HEK293T (cell line): ENCODE measurements around the gene TCEAL8.
"Not testable (repeated sequence)": the region's sequence is repeated elsewhere in the genome, so short reads cannot be mapped to it uniquely, and the experiment has no call there.

Source experiments
- CTCF ChIA-PET: fragments of 350-600 bp; formaldehyde crosslinking; extraction: SDS; loops from one replicate; lab custom pipeline; 2021; ENCODE audit warnings: antibody characterized with exemption, inconsistent platforms; lab: Yijun Ruan, JAX
- POLR2A ChIA-PET: fragments of 350-600 bp; formaldehyde crosslinking; extraction: SDS; loops from one replicate; lab custom pipeline; 2020; ENCODE audit warnings: antibody characterized with exemption, inconsistent platforms; lab: Yijun Ruan, JAX
- DNase-seq: peaks from one replicate; pipeline ENCODE4 v3.0.0; 2012; ENCODE audit warnings: mixed read lengths; ENCODE audit errors: extremely low spot score
- ARNT ChIP-seq: fragments of 450-650 bp; IDR thresholded peaks from 2 replicates; pipeline ENCODE4 v1.6.1; 2017; ENCODE audit warnings: mild to moderate bottlenecking
- BHLHE40 ChIP-seq: fragments of 450-650 bp; IDR thresholded peaks from 2 replicates; pipeline ENCODE4 v1.6.1; 2016; ENCODE audit warnings: mild to moderate bottlenecking, moderate library complexity, borderline replicate concordance
- CTBP1 ChIP-seq: fragments of 450-650 bp; IDR thresholded peaks from 2 replicates; pipeline ENCODE4 v1.6.1; 2016; ENCODE audit warnings: borderline replicate concordance
- ELF4 ChIP-seq: fragments of 450-650 bp; IDR thresholded peaks from 2 replicates; pipeline ENCODE4 v1.6.1; 2017; ENCODE audit warnings: antibody characterized with exemption
- FOXA1 ChIP-seq: fragments of 450-650 bp; IDR thresholded peaks from 2 replicates; pipeline ENCODE4 v1.6.1; 2016; ENCODE audit warnings: mild to moderate bottlenecking
- FOXK2 ChIP-seq: fragments of 450-650 bp; IDR thresholded peaks from 2 replicates; pipeline ENCODE4 v1.6.1; 2016; ENCODE audit warnings: mild to moderate bottlenecking
- FOXM1 ChIP-seq: fragments of 450-650 bp; IDR thresholded peaks from 2 replicates; pipeline ENCODE4 v1.6.1; 2017; ENCODE audit warnings: mild to moderate bottlenecking, borderline replicate concordance
- HDGF ChIP-seq: fragments of 450-650 bp; IDR thresholded peaks from 2 replicates; pipeline ENCODE4 v1.6.1; 2017; ENCODE audit warnings: antibody characterized with exemption, borderline replicate concordance
- L3MBTL2 ChIP-seq: fragments of 450-650 bp; conservative IDR thresholded peaks from 2 replicates; pipeline ENCODE4 v1.6.1; 2016; ENCODE audit warnings: mild to moderate bottlenecking
- LEF1 ChIP-seq: fragments of 450-650 bp; IDR thresholded peaks from 2 replicates; pipeline ENCODE4 v1.6.1; 2017; ENCODE audit warnings: mild to moderate bottlenecking, borderline replicate concordance
- NFRKB ChIP-seq: fragments of 450-650 bp; IDR thresholded peaks from 2 replicates; pipeline ENCODE4 v1.6.1; 2016; ENCODE audit warnings: mild to moderate bottlenecking, moderate library complexity
- PKNOX1 ChIP-seq: fragments of 450-650 bp; IDR thresholded peaks from 2 replicates; pipeline ENCODE4 v1.6.1; 2016
- SP1 ChIP-seq: fragments of 450-650 bp; IDR thresholded peaks from 2 replicates; pipeline ENCODE4 v1.6.1; 2017
- SUZ12 ChIP-seq: fragments of 450-650 bp; IDR thresholded peaks from 2 replicates; pipeline ENCODE4 v1.6.1; 2016; ENCODE audit warnings: mild to moderate bottlenecking
- TARDBP ChIP-seq: fragments of 450-650 bp; IDR thresholded peaks from 2 replicates; pipeline ENCODE4 v1.6.1; 2016
- ZNF384 ChIP-seq: fragments of 450-650 bp; IDR thresholded peaks from 2 replicates; pipeline ENCODE4 v1.6.1; 2016

Gene TCEAL8

GRCh38 chrX:103253608-103254007 lies 1.3 kb downstream of the TCEAL8 start:
- POLR2A ChIA-PET, result interaction anchor here (0.6 to 3.0 kb wide), 7 partner anchors 17 to 211 kb away, joined by 3 to 18 read pairs (median 4); no protein-coding TSS in a partner anchor
- no peak for DNase-seq
- no peak for TF ChIP-seq SP1
- no peak for TF ChIP-seq FOXK2
- TF ChIP-seq ARNT, result no peak
- TF ChIP-seq FOXA1, result no peak
- no peak for TF ChIP-seq NFRKB
- no peak for TF ChIP-seq ELF4
- CTCF ChIA-PET, result interaction anchor here (0.9 kb wide), 1 partner anchor 210 kb away, joined by 6 read pairs; no protein-coding TSS in a partner anchor

GRCh38 chrX:103250977-103251376 lies 4.0 kb downstream of the TCEAL8 start:
- ChIA-PET POLR2A (no interaction called here), CTCF (no interaction called here)
- TF ChIP-seq L3MBTL2 (no peak), SUZ12 (no peak), BHLHE40 (no peak), ARNT (no peak), FOXM1 (no peak), SP1 (no peak), CTBP1 (no peak), ZNF384 (no peak), HDGF (no peak), ELF4 (no peak)
- no peak for DNase-seq

GRCh38 chrX:103249805-103250204 lies 5.2 kb downstream of the TCEAL8 start:
- no peak for DNase-seq
- CTCF ChIA-PET, result interaction anchor here (1.3 to 2.2 kb wide), 2 partner anchors 39 to 298 kb away, joined by 6 to 8 read pairs; no protein-coding TSS in a partner anchor
- POLR2A ChIA-PET, result no interaction called here
- TF ChIP-seq CTBP1 (no peak), FOXM1 (no peak), TARDBP (no peak), ARNT (no peak), NFRKB (no peak), ELF4 (no peak), BHLHE40 (no peak), SP1 (no peak), ZNF384 (no peak), PKNOX1 (no peak), L3MBTL2 (no peak), FOXK2 (no peak), FOXA1 (no peak), LEF1 (no peak), HDGF (no peak), SUZ12 (no peak)

GRCh38 chrX:103248553-103248952 lies 6.4 kb downstream of the TCEAL8 start:
- no peak for TF ChIP-seq FOXA1
- TF ChIP-seq SUZ12, result no peak
- TF ChIP-seq FOXK2, result no peak
- no peak for TF ChIP-seq ZNF384
- no peak for TF ChIP-seq L3MBTL2
- no peak for TF ChIP-seq PKNOX1
- no peak for TF ChIP-seq NFRKB
- TF ChIP-seq ARNT, result no peak
- no peak for TF ChIP-seq TARDBP
- TF ChIP-seq ELF4, result no peak
- no peak for TF ChIP-seq FOXM1
- TF ChIP-seq LEF1, result no peak
- TF ChIP-seq SP1, result no peak
- TF ChIP-seq CTBP1, result no peak
- no peak for TF ChIP-seq BHLHE40
- no peak for TF ChIP-seq HDGF
- DNase-seq, result no peak
- ChIA-PET POLR2A (no interaction called here), CTCF (interaction anchor here (0.6 to 2.2 kb wide), 6 partner anchors 10 to 297 kb away, joined by 3 to 8 read pairs (median 6); no protein-coding TSS in a partner anchor)

- ChIA-PET CTCF (no interaction called here), POLR2A (interaction anchor here (2.0 kb wide), 1 partner anchor 15 kb away, joined by 7 read pairs; the partner anchor contains the start of gene TCEAL8)
- DNase-seq, result no peak
- TF ChIP-seq FOXK2, result no peak
- TF ChIP-seq ZNF384, result no peak
- no peak for TF ChIP-seq L3MBTL2
- TF ChIP-seq FOXM1, result no peak
- no peak for TF ChIP-seq TARDBP
- no peak for TF ChIP-seq NFRKB
- no peak for TF ChIP-seq LEF1
Observed at GRCh38 chrX:103240155-103240554, 14.8 kb downstream of the TCEAL8 start.

- CTCF ChIA-PET, result no interaction called here
- DNase-seq, result no peak
- POLR2A ChIA-PET, result interaction anchor here (1.3 to 1.6 kb wide), 2 partner anchors 17 to 19 kb away, joined by 3 to 4 read pairs; partner anchors contain the start of gene TCEAL8
- TF ChIP-seq NFRKB (no peak), HDGF (no peak), BHLHE40 (no peak), TARDBP (no peak), ELF4 (no peak), CTBP1 (no peak)
Observed at GRCh38 chrX:103236296-103236695, 18.7 kb downstream of the TCEAL8 start.

- POLR2A ChIA-PET, result interaction anchor here (0.8 to 1.3 kb wide), 2 partner anchors 13 to 20 kb away, joined by 3 read pairs; partner anchors contain the start of gene TCEAL8
- DNase-seq, CTCF ChIA-PET: not testable (repeated sequence)
Observed at GRCh38 chrX:103235608-103236007, 19.3 kb downstream of the TCEAL8 start.
